ENCODE results near the gene OS9.
"Not testable (repeated sequence)": the region's sequence is repeated elsewhere in the genome, so short reads cannot be mapped to it uniquely, and the experiment has no call there.

Gene OS9

GRCh38 chr12:57666897-57667296 lies 27.0 kb upstream of the OS9 start:
- Histone ChIP-seq H3K9ac (ENCODE audit: insufficient read length) (no peak overlapping the region), H3K9me3 (ENCODE audit: low read depth, low read length) (no peaks in the 10 kb centered on the region), H3K4me3 (no peak overlapping the region), H3K27ac (no peak overlapping the region), H3K36me3 (ENCODE audit: insufficient read depth, low read length) (no peaks in the 10 kb centered on the region)
- no peak for DNase-seq (ENCODE audit: low read depth, low spot score)
- TF ChIP-seq POLR2AphosphoS5 (IDR thresholded peaks at IDR 0.05; ENCODE audit: borderline replicate concordance, low read depth, low read length) (no peak), EZH2 (IDR thresholded peaks at IDR 0.05) (no peak), FOXP2 (optimal IDR thresholded peaks at IDR 0.05; ENCODE audit: control extremely low read depth, extremely low read length, insufficient read depth) (no peak)

GRCh38 chr12:57669691-57670090 lies 24.2 kb upstream of the OS9 start:
- H3K9me3 ChIP-seq (ENCODE audit: low read depth, low read length); H3K36me3 ChIP-seq (ENCODE audit: insufficient read depth, low read length); H3K9ac ChIP-seq (ENCODE audit: insufficient read length); DNase-seq (ENCODE audit: low read depth, low spot score); H3K27ac ChIP-seq; H3K4me3 ChIP-seq: not testable (repeated sequence)

DNA sequence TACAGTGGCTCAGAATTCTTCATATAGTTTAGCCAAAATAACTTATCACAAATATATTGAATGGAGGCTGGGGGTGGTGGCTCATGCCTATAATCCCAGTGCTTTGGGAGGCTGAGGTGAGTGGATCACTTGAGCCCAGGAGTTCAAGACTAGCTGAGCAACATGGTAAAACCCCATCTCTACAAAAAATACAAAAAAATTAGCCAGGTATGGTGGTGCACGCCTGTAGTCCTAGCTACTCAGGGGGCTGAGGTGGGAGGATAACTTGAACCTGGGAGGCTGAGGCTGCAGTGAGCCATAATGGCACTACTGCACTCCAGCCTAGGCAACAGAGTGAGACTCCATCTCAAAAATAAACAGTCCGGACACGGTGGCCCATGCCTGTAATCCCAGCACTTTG lies 22.1 kb upstream of the OS9 start:
- H3K4me3 ChIP-seq; H3K9me3 ChIP-seq (ENCODE audit: low read depth, low read length); DNase-seq (ENCODE audit: low read depth, low spot score); H3K27ac ChIP-seq; H3K9ac ChIP-seq (ENCODE audit: insufficient read length); H3K36me3 ChIP-seq (ENCODE audit: insufficient read depth, low read length): not testable (repeated sequence)

GRCh38 chr12:57672801-57673200 lies 21.1 kb upstream of the OS9 start:
- Histone ChIP-seq H3K27ac (no peak overlapping the region), H3K9ac (ENCODE audit: insufficient read length) (no peak overlapping the region), H3K36me3 (ENCODE audit: insufficient read depth, low read length) (no peaks in the 10 kb centered on the region), H3K4me3 (no peak overlapping the region), H3K9me3 (ENCODE audit: low read depth, low read length) (no peaks in the 10 kb centered on the region)
- no peak for TF ChIP-seq EZH2 (IDR thresholded peaks at IDR 0.05)
- no peak for TF ChIP-seq FOXP2 (optimal IDR thresholded peaks at IDR 0.05; ENCODE audit: control extremely low read depth, extremely low read length, insufficient read depth)
- TF ChIP-seq POLR2AphosphoS5 (IDR thresholded peaks at IDR 0.05; ENCODE audit: borderline replicate concordance, low read depth, low read length): no peak
- DNase-seq (ENCODE audit: low read depth, low spot score): no peak

DNA sequence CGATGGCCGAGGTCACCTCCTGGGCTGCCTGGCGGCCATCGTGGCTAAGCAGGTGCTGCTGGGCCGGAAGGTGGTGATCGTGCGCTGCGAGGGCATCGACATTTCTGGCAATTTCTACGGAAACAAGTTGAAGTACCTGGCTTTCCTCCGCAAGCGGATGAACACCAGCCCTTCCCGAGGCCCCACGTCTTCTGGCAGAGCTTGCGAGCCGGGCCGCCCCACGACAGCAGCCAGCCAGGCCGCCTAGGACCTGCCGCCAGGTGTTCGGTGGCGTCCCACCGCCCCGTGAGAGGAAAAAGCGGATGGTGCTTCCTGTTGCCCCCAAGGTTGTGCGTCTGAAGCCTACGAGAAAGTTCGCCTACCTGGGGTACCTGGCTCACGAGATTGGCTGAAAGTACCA lies 19.2 kb upstream of the OS9 start:
- Histone ChIP-seq H3K27ac (no peak overlapping the region), H3K9ac (ENCODE audit: insufficient read length) (no peak overlapping the region), H3K36me3 (ENCODE audit: insufficient read depth, low read length) (no peaks in the 10 kb centered on the region), H3K4me3 (no peak overlapping the region), H3K9me3 (ENCODE audit: low read depth, low read length) (no peaks in the 10 kb centered on the region)
- no peak for DNase-seq (ENCODE audit: low read depth, low spot score)
- no peak for TF ChIP-seq POLR2AphosphoS5 (IDR thresholded peaks at IDR 0.05; ENCODE audit: borderline replicate concordance, low read depth, low read length)

DNA sequence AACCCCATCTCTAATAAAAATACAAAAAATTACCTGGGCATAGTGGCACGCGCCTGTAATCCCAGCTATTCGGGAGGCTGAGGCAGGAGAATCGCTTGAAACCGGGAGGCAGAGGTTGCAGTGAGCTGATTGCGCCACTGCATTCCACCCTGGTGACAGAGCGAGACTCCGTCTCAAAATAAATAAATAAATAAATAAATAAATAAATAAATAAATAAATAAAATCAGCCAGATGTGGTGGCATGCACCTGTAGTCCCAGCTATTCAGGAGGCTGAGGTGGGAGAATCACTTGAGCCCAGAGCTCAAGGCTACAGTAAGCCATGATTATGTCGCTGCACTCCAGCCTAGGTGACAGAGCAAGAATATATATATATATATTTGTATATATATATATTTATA lies 16.0 kb upstream of the OS9 start:
- H3K36me3 ChIP-seq (ENCODE audit: insufficient read depth, low read length); DNase-seq (ENCODE audit: low read depth, low spot score); H3K27ac ChIP-seq; H3K4me3 ChIP-seq; H3K9me3 ChIP-seq (ENCODE audit: low read depth, low read length); H3K9ac ChIP-seq (ENCODE audit: insufficient read length): not testable (repeated sequence)

DNA sequence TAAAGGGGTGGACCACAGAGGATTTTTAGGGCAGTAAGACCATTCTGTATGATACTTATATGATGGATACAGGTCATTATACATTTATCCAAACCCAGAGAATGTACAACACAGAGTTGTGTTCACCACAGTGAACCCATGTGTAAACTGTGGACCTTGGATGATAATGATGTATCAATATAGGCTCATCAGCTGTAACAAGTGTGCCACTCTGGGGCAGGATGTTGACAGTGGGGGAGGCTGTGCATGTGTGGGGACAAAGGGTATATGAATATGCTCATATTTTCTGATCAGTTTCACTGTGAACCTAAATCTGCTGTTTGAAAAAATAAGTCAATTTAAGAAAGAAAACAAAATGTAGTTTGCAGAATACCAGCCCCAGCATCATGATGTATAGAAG lies 14.2 kb upstream of the OS9 start:
- H3K4me3 ChIP-seq: no peak overlapping the region
- no peak for TF ChIP-seq EZH2 (IDR thresholded peaks at IDR 0.05)
- TF ChIP-seq FOXP2 (optimal IDR thresholded peaks at IDR 0.05; ENCODE audit: control extremely low read depth, extremely low read length, insufficient read depth): no peak
- TF ChIP-seq POLR2AphosphoS5 (IDR thresholded peaks at IDR 0.05; ENCODE audit: borderline replicate concordance, low read depth, low read length): no peak
- no peaks in the 10 kb centered on the region for H3K36me3 ChIP-seq (ENCODE audit: insufficient read depth, low read length)
- no peak for DNase-seq (ENCODE audit: low read depth, low spot score)
- H3K9me3 ChIP-seq (ENCODE audit: low read depth, low read length): no peaks in the 10 kb centered on the region
- H3K27ac ChIP-seq: no peak overlapping the region
- no peak overlapping the region for H3K9ac ChIP-seq (ENCODE audit: insufficient read length)

GRCh38 chr12:57687862-57688261 lies 6.1 kb upstream of the OS9 start:
- no peak overlapping the region for H3K4me3 ChIP-seq
- no peaks in the 10 kb centered on the region for H3K36me3 ChIP-seq (ENCODE audit: insufficient read depth, low read length)
- H3K27ac ChIP-seq: no peak overlapping the region
- no peak for DNase-seq (ENCODE audit: low read depth, low spot score)
- TF ChIP-seq FOXP2 (optimal IDR thresholded peaks at IDR 0.05; ENCODE audit: control extremely low read depth, extremely low read length, insufficient read depth) (no peak), POLR2AphosphoS5 (IDR thresholded peaks at IDR 0.05; ENCODE audit: borderline replicate concordance, low read depth, low read length) (no peak), EZH2 (IDR thresholded peaks at IDR 0.05) (no peak)
- no peak overlapping the region for H3K9ac ChIP-seq (ENCODE audit: insufficient read length)
- H3K9me3 ChIP-seq (ENCODE audit: low read depth, low read length): 0 out of 2 replicates have a peak, but pooled peaks cover 3% of the 10 kb centered on the region

DNA sequence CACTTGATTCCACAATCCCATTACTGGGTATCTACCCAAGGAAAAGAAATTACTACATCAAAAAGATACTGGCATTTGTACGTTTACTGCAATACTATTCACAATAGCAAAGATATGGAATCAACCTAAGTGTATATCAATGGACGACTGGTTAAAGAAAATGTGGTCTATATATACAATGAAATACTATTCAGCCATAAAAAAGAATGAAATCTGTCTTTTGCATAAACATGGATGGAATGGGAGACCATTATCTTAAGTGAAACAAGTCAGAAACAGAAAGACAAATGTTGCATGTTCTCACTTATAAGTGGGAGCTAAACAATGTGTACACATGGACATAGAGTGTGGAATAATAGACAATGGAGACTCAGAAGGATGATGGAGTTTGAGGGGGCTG lies 5.0 kb upstream of the OS9 start:
- Histone ChIP-seq H3K4me3 (no peak overlapping the region), H3K27ac (no peak overlapping the region), H3K36me3 (ENCODE audit: insufficient read depth, low read length) (no peaks in the 10 kb centered on the region), H3K9ac (ENCODE audit: insufficient read length) (no peak overlapping the region), H3K9me3 (ENCODE audit: low read depth, low read length) (0 out of 2 replicates have a peak, but pooled peaks cover 3% of the 10 kb centered on the region)
- DNase-seq (ENCODE audit: low read depth, low spot score): no peak
- TF ChIP-seq POLR2AphosphoS5 (IDR thresholded peaks at IDR 0.05; ENCODE audit: borderline replicate concordance, low read depth, low read length) (no peak), FOXP2 (optimal IDR thresholded peaks at IDR 0.05; ENCODE audit: control extremely low read depth, extremely low read length, insufficient read depth) (no peak), EZH2 (IDR thresholded peaks at IDR 0.05) (no peak)

DNA sequence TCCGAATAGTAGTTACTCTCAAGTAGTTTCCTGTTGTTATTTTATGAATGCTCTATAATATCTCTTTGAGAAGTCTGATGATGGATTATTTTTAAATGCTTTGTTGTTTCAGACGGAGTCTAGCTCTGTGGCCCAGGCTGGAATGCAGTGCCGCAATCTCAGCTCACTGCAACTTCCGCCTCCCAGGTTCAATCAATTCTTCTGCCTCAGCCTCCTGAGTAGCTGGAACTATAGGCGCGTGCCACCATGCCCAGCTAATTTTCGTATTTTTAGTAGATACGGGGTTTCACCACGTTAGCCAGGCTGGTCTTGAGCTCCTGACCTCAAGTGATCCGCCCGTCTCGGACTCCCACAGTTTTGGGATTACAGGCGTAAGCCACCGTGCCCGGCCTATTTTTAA lies 1.4 kb upstream of the OS9 start:
- peaks cover 4% of the 10 kb centered on the region; the same call in 1 of the 2 replicates for H3K36me3 ChIP-seq (ENCODE audit: insufficient read depth, low read length)
- no peak for DNase-seq (ENCODE audit: low read depth, low spot score)
- no peak overlapping the region for H3K4me3 ChIP-seq
- no peak overlapping the region for H3K27ac ChIP-seq
- no peak overlapping the region for H3K9ac ChIP-seq (ENCODE audit: insufficient read length)
- H3K9me3 ChIP-seq (ENCODE audit: low read depth, low read length): 0 out of 2 replicates have a peak, but pooled peaks cover 3% of the 10 kb centered on the region
- TF ChIP-seq FOXP2 (optimal IDR thresholded peaks at IDR 0.05; ENCODE audit: control extremely low read depth, extremely low read length, insufficient read depth): no peak
- TF ChIP-seq EZH2 (IDR thresholded peaks at IDR 0.05): no peak
- no peak for TF ChIP-seq POLR2AphosphoS5 (IDR thresholded peaks at IDR 0.05; ENCODE audit: borderline replicate concordance, low read depth, low read length)
